GM12891 (cell line): ENCODE results near the gene MAP3K7CL.
"Not testable (repeated sequence)": the region's sequence is repeated elsewhere in the genome, so short reads cannot be mapped to it uniquely, and the experiment has no call there.

ENCODE experiments used
- DNase-seq: peaks from one replicate; pipeline ENCODE4 v3.0.0; 2011; ENCODE audit warnings: low spot score; ENCODE audit not compliant: insufficient read length
- FAIRE-seq: peaks from 2 replicates; lab custom pipeline; 2011; peaks lifted over from hg19 to GRCh38; lab: Jason Lieb, UNC
- PAX5 ChIP-seq: IDR thresholded peaks from 2 replicates; pipeline ENCODE4 v1.6.1; 2011; ENCODE audit warnings: low read length, moderate library complexity, mild to moderate bottlenecking; ENCODE audit not compliant: insufficient read depth, severe bottlenecking
- POLR2A ChIP-seq: IDR thresholded peaks from 2 replicates; pipeline ENCODE4 v1.6.1; 2011; ENCODE audit warnings: low read depth, low read length, control low read depth
- POLR2AphosphoS5 ChIP-seq: IDR thresholded peaks from 2 replicates; pipeline ENCODE4 v1.6.1; 2011; ENCODE audit warnings: low read depth, low read length, control low read depth
- POU2F2 ChIP-seq: IDR thresholded peaks from 2 replicates; pipeline ENCODE4 v1.6.1; 2011; ENCODE audit warnings: low read depth, mild to moderate bottlenecking, control low read depth, low read length, moderate library complexity
- SPI1 ChIP-seq: IDR thresholded peaks from 2 replicates; pipeline ENCODE4 v1.6.1; 2011; ENCODE audit warnings: low read depth, low read length, control low read depth
- TAF1 ChIP-seq: IDR thresholded peaks from 2 replicates; pipeline ENCODE4 v1.6.1; 2011; ENCODE audit warnings: low read depth, low read length, control low read depth

Gene MAP3K7CL

DNA sequence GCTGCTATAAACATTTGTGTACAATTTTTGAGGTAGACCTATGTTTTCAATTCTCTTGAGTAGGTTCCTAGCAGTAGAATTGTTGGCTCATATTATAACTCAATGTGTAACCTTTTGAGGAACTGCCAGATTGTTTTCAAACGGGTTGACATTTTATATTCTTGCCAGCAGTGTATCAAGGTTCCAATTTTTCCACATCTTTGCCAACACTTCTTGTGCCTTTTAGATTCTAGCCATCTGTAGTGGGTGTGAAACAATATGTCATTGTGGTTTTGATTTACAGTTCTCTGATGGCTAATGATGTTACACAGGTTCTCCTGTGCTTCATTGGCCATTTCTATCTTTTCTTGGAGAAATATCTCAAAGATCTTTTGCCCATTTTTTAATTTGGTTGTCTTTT lies 36.4 kb downstream of the MAP3K7CL start:
- FAIRE-seq: no peak
- TF ChIP-seq TAF1 (no peak), SPI1 (peak; percentile 14; the same call in 1 of the 2 replicates), POLR2A (no peak)
- no peak for DNase-seq

GRCh38 chr21:29167481-29167880 lies 37.0 kb downstream of the MAP3K7CL start:
- not testable (repeated sequence) for DNase-seq, FAIRE-seq

GRCh38 chr21:29168891-29169315 lies 38.5 kb downstream of the MAP3K7CL start:
- FAIRE-seq (peak; percentile 81), DNase-seq (no peak)
- TF ChIP-seq POLR2A: no peak

DNA sequence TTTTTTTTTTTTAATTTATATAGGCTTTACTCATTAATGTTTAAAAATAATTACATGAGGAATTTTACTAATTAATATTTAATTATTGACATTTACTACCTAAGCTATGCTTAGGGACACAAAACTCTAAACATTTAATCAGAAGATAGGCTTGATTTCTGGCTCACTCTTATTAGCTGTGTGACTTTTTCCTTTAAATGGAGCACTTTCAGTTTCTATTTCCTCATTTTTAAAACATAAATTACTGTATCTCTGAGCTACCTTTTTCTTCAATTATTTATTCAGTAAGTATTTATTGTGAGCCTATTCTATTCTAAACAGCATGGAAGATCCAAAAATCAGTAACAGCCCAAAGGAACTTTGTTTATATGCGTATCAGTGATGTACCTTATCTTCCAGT lies 40.5 kb downstream of the MAP3K7CL start:
- FAIRE-seq (no peak), DNase-seq (no peak)
- TF ChIP-seq TAF1: no peak
- TF ChIP-seq POLR2AphosphoS5: no peak
- TF ChIP-seq PAX5: no peak
- TF ChIP-seq POLR2A: no peak
- TF ChIP-seq POU2F2: no peak
- no peak for TF ChIP-seq SPI1

DNA sequence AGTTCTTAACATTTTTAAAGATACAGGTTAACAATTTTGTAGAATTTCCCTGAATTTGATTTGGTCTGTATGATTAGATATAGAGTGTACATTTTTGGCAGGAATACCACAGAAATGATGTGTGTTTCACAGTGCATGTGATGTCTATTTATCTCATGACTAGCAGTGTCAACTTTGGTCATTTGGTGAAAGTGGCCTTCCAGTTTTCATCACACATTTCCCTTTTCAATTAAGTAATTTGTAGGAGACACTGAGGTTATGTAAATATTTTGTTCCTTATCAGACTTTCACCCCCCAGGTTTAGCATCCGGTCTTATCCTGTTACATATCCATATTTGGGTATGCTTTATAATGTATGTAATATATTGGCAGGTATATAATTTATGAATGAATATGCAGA lies 41.8 kb downstream of the MAP3K7CL start:
- DNase-seq: no peak
- FAIRE-seq: no peak
- TF ChIP-seq TAF1 (no peak), POLR2A (no peak), SPI1 (no peak), PAX5 (no peak), POU2F2 (no peak), POLR2AphosphoS5 (no peak)

- TF ChIP-seq TAF1 (no peak), SPI1 (no peak), POLR2A (no peak), POU2F2 (no peak), POLR2AphosphoS5 (no peak), PAX5 (no peak)
- FAIRE-seq (no peak), DNase-seq (no peak)
These were observed 44.2 kb downstream of the MAP3K7CL start for GRCh38 chr21:29174607-29175013.

- no peak for TF ChIP-seq POU2F2
- no peak for TF ChIP-seq TAF1
- FAIRE-seq (peak; percentile 75), DNase-seq (no peak)
These were observed 45.1 kb downstream of the MAP3K7CL start for GRCh38 chr21:29175408-29176134.

- DNase-seq (no peak), FAIRE-seq (peak; percentile 89)
- TF ChIP-seq POLR2AphosphoS5 (no peak), SPI1 (no peak), POU2F2 (no peak), PAX5 (no peak), TAF1 (no peak), POLR2A (no peak)
These were observed 46.2 kb downstream of the MAP3K7CL start for GRCh38 chr21:29176471-29177120.

DNA sequence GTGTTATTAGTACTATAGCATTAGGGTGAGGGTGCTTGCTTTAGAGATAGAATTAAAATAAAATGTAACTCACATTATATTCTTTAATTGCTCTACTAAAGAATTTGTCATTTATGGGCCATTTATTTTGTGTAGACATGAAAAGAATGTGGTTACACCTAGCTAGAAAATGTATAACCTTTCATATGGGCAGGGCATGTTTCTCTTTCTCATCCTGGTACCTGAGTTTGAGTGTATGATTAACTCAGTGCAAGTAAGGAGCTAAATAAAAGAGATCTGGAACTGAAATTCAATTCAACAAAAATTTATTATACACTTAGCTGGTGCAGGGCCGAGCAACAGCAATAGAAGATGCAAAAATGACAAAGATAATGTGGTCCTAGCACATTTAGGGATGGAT lies 47.4 kb downstream of the MAP3K7CL start:
- DNase-seq (no peak), FAIRE-seq (no peak)
- TF ChIP-seq PAX5 (no peak), POLR2AphosphoS5 (no peak), POU2F2 (no peak), POLR2A (no peak), TAF1 (no peak), SPI1 (no peak)

DNA sequence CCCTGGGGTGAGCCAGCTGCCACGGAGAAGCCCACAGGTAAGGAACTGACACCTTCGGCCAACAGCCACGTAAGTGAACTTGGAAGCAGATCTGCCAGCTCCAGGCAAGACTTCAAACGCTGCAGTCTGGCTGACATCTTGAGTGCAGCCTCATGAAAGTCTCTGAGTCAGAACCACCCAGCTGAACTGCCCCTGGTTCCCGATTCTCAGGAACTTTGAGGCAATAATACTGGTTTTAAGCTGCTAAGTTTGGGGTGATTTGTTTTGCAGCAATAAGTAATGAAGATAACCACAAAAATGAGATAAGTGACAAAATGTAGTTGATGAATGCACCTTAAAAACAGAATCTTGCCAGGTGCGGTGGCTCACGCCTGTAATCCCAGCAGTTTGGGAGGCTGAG lies 48.5 kb downstream of the MAP3K7CL start:
- no peak for FAIRE-seq
- TF ChIP-seq SPI1: no peak
- TF ChIP-seq TAF1: no peak
- TF ChIP-seq POLR2A: no peak
- TF ChIP-seq POU2F2: no peak
- TF ChIP-seq POLR2AphosphoS5: no peak
- TF ChIP-seq PAX5: no peak
- DNase-seq: no peak

GRCh38 chr21:29179503-29179902 lies 49.1 kb downstream of the MAP3K7CL start:
- DNase-seq: no peak
- TF ChIP-seq SPI1 (no peak), POU2F2 (no peak), POLR2AphosphoS5 (no peak), TAF1 (no peak), PAX5 (no peak), POLR2A (no peak)
- no peak for FAIRE-seq
